GM13976 (cell line): ENCODE measurements around the gene HTT.
"Not testable (repeated sequence)": the region's sequence is repeated elsewhere in the genome, so short reads cannot be mapped to it uniquely, and the experiment has no call there.

Experiments
- DNase-seq: peaks from one replicate; pipeline ENCODE4 v3.0.0; 2012; ENCODE audit warnings: low spot score
- CTCF ChIP-seq: IDR thresholded peaks from 2 replicates; pipeline ENCODE4 v1.5.1; 2012; ENCODE audit warnings: borderline replicate concordance, mild to moderate bottlenecking; ENCODE audit not compliant: insufficient read depth; ENCODE audit errors: extremely low read depth, missing control alignments, control extremely low read depth
- in situ Hi-C: fragments of 300-500 bp; cut with MboI; formaldehyde crosslinking; loops from one replicate; pipeline ENCODE4 v1.12.0; 2022; ENCODE audit warnings: low sequenced_read_pairs, mixed read lengths, inconsistent platforms; ENCODE audit not compliant: unreplicated experiment

HTT gene

GRCh38 chr4:3079694-3080123 lies 5.2 kb downstream of the HTT start:
- DNase-seq = peak; percentile 34
- TF ChIP-seq CTCF = no peak
- in situ Hi-C loops = no loop called here

- TF ChIP-seq CTCF = no peak
- DNase-seq = no peak
- in situ Hi-C loops = no loop called here
Observed at GRCh38 chr4:3082925-3083515, 8.5 kb downstream of the HTT start.

- TF ChIP-seq CTCF = no peak
- DNase-seq = no peak
- in situ Hi-C loops = no loop called here
Observed at GRCh38 chr4:3083732-3084131, 9.3 kb downstream of the HTT start.

GRCh38 chr4:3085948-3086670 lies 11.6 kb downstream of the HTT start:
- in situ Hi-C loops = no loop called here
- no peak for DNase-seq
- TF ChIP-seq CTCF = no peak

- no peak for DNase-seq
- in situ Hi-C loops = no loop called here
- TF ChIP-seq CTCF = no peak
Observed at GRCh38 chr4:3087115-3087797, 12.8 kb downstream of the HTT start.

GRCh38 chr4:3091464-3091863 lies 17.0 kb downstream of the HTT start:
- in situ Hi-C loops = no loop called here
- TF ChIP-seq CTCF = no peak
- no peak for DNase-seq

- in situ Hi-C loops, DNase-seq: not testable (repeated sequence)
Observed at GRCh38 chr4:3094701-3095100, 20.2 kb downstream of the HTT start.
